IPS DF 19.7 (cell line): Measurements from ENCODE around the gene OPN5.

ENCODE experiments used
- DNase-seq: peaks from one replicate; pipeline ENCODE4 v3.0.0-alpha.2; 2013; ENCODE audit warnings: low read depth, low spot score

The OPN5 gene

DNA sequence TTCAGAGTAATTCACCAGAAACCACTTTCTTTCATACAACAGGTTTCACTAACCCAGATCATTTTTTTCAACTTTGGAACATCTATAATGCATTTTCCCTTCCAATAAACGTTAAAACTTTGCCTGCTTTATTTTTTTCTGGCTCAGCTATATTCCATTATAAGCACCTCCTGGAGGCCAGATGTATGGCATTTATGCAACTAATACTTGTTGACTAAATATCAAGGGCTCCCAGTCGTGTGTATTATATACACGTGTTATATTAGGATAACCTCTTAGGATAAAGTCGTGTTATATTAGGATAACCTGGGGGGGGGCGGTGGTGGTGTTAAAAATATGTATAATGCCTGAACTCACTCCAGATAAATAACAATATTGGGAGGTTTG, 6.7 kb downstream of the OPN5 start:
- no peak for DNase-seq

DNA sequence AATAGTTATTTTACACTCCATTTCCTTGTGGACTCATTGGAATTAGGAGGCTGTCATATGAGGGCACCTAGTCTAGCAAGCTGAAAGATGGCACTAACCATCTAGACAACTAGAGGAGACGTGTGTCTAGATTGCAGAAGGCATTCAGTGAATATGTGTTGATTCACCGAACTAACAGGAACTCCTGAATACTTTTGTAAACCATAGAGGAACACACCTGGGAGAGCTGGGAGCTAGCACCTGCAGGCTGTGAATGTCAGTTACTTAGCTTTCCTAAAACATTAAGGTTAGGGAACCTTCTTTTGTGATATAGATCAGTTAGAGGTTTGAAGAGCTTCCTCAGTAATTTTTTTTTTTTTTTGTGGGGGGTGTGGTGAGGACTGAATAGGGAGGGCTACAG, 7.7 kb downstream of the OPN5 start:
- DNase-seq: peak; percentile 73

DNA sequence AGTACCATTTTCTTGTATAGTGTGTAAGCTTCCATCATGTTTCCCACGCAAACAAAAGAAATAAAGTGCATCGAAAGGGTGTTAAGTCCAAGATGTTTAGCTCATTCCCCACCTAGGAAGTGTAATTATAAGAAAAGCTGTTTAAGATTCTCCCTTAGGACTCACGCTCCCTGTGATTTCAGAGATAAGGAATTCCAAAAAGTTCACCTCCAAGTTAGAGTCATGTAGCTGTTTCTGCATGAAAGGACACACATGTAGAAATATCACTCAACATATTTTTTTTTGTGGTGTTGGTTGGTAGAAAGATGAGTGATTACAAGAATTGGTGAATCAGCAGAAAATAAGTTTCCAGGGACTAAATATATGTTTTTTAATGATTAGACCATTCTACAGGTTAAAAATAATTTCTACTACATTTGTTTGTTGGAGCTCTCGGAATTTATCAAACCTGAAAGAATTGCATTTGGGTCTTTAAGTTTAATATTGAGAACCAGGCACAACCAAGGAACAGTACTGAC, 10.4 kb downstream of the OPN5 start:
- DNase-seq: no peak

DNA sequence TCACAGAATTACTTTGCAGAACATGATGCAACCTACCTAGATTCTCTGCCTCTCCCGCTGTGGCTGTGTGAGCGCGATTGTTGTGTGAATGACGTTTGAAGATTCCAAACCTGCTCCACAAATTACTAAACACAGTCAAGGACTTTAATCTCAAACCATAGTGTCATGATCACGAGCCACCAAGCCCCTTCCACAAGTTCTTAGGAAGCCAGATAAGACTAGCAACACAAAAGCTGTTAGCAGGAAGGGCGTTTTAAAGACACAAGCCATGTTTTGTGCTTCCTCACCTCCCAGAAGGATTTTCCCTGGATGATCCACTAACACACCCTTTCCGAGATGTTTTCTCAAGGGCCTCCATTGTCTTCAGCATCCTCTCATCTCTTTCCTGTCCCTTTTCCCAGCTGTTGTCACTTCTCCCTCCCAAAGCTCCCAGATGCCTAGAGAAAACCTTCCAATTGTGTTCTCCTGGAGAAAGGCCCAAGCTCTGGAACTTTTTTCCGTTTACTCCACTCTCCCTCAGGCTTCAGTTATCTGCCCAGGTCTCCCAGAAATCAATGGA, 12.8 kb downstream of the OPN5 start:
- DNase-seq: no peak

DNA sequence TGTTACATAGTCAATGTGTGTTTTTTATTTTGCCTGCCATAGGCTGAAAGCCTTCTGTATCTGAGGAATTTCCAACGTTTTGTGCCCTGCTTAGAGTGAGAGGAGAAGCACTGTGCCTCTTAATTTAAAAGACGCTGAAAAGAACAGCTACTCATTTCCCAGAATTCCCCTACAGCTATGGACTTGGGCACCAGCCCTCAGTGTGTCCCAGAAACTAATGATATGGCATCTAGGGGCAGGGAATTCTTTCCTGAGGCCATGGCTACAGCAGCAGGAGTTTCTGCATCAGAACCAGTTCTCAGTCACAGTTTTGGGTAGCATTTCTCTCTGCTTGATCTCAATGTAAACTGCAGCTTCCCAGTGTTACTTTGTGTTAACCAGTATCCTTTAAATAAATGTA, 20.2 kb downstream of the OPN5 start:
- DNase-seq: no peak

DNA sequence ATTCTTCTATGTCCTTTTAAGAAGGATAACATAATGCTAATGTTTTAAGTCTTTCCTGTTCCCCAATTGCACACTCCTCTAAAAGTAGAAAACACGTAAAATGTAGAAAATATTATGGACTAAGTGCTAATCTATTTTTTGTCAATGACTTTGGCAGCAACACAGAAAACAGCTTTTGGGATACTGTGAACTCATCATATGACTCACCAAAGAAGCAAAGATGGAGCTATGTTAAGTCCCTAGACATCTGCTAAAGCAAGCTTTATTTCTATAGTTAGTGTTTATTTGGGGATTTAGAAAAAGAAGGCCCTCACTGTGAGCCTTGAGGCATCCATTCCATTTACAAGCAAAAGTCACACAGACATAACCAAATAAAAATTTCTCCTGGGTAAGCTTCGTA, 23.0 kb downstream of the OPN5 start:
- no peak for DNase-seq

DNA sequence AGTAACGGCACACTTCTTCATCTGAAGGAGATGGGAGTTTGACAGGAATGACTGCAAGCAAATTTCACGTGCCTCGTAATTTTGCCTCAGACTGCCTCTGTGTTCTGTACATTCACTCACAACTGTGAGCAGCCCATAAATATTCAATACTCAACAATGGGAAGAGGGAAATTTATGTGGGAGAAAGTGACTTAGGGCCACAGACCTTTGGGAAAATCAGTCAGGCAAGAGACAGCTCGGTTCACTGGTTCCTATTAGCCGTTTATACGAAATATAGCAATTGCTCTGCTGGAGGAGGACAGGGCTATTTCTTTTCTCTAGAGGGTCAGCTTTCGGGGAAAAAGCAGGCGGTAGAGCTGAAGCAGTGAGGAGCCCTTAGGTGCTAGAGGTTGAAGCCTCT, 28.0 kb downstream of the OPN5 start:
- DNase-seq: no peak

DNA sequence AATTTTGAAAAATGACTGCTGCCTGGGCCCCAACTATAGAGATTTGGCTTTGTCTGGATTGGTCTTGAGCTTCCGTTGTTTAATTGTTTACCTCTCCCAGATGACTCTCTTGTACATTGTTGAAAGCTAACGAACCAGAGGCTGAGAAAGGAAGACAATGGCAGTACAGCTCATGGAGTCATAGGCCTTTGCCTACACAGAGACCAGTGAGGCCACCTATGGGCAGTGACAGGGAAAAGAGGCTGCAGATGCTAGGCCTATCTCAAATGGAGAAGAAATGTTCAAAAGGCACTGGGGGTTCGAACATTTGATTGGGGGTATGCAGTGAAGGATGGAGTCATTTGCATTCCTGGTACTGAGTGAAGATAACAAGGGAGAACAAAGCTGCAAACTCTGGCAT, 29.1 kb downstream of the OPN5 start:
- peak; percentile 15 for DNase-seq

DNA sequence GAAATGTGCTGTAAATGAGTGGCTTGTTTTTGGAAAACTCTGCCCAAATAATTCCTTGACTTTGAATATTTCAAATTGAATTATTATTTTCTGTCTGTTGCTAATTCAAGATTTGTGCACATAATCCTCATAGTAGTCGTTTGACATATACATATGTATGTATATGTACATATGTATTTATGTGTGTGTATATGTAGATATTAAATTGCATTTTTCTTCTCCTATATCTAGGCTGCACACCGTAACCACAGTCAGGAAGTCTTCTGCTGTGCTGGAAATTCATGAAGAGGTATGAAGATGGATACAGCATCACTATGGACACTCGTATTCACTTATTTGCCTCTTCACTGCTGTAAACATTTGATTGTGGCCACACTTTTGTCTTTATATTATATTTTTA, 29.6 kb downstream of the OPN5 start:
- DNase-seq: no peak

DNA sequence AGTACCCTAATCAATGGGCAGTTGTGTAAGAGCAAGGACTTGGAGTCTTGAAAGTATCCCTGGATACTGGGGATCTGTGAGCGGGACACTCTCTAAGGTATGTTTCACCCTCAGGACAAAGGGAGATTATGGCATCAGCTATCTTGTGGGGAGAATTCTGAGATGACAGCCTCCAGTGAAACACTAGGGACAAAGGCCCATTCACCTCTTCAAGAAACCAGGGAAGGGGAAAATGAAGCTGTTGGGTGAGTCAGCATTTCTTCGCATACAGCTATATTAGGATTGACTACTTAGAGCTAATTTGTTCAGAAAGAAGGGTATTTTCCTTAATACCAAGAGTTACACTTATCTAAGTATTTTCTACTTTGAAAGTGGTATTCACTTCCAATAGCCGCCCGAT, 35.9 kb downstream of the OPN5 start:
- no peak for DNase-seq

DNA sequence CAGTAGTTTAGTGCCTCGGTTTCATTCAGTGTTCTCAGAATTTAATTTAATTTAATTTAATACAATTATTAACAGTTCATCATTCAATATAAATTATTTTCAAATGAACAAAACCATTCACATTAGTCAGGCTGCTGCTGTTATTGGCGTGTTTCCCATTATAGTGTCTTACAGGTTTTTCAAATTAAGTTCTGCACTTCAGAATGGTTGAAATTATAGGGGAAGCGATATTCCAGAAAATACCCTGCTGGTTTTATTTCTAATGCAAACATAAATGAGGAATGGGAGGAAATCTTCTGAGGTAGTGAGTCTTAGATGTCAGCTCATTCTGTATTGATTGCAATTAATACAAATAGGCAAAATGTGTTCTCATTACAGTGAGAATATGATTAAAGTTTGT, 37.6 kb downstream of the OPN5 start:
- no peak for DNase-seq

DNA sequence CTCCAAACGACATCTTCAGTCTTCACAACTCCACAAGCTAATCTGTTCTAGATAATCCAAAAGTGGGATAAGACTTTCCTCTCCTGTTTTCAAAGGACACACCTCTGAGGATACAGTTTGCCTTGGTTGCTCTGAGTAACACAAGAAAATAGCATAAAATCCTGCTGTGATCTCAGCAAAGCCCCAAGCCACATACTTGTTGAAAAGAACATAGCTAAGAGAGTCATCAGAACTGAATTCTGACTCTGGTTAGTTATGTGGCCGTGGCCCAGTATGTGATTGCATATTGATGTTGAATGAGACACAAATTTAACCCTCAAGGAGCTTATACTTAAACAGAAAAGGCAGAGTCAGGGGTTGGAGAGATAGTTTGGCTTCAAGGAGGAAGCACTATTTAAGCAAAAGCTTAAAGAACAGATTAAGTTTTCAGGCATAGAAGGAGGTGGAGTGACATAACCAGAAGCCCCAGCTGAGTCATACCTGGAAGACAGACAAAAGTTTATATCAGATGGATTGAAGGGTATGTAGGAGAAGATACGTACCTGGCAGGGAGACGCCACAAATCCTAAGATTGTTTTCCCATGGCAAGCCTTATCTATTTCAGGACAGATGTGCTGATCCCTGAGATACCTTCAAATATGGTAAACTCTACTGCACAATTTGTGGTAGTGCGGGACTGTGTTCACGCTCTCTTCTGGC, 41.2 kb downstream of the OPN5 start:
- DNase-seq: no peak

DNA sequence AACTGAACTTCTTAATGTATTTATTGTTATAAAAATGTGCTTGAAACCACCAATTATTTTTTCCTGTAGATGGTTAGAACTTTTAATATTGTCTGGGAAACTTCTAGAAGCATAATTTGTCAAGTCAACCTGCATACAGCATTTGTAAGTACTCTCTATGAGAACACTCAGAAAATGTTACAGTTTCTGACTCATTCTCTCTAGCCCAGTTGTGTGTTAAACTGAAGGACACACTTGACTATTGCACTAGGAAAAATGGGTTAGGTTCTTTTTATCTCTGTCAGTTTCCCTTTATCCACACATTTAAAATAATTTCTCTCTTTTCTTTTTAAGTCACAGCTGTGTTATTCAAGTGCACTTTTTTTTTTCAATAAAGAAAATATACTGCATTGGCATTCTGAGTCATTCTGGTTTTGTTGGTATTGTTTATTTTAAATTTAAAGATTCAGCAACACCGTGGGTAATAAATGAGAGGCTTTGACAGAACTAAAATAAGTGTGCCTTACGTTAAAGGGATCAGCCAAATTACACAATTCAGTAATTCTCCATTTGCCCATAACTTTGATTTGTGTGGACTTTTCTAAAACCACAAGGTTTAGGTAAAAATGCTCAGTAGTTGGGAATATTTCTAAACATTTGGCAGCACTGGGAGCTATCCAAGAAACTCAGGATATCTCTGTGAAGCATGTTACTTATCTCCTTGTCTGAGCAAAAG, 50.7 kb downstream of the OPN5 start:
- DNase-seq: no peak

DNA sequence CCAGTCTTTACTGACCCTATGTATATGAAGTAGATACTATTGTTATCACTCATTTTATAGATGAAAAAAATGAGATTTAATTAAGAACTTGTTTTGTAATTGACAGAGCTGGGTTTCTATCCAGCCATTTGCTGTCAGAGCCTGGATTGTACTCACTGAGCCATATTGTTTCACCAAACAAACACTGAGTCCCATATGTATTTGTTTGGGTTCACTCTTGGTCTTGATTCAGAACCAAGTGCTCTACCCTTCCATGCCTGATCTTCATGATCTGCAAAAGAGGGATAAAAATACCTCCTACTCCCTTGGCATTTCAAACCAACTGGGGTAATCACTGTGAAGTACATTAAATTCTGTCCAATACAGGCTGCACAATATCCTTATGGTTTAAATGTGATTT, 52.4 kb downstream of the OPN5 start:
- no peak for DNase-seq

DNA sequence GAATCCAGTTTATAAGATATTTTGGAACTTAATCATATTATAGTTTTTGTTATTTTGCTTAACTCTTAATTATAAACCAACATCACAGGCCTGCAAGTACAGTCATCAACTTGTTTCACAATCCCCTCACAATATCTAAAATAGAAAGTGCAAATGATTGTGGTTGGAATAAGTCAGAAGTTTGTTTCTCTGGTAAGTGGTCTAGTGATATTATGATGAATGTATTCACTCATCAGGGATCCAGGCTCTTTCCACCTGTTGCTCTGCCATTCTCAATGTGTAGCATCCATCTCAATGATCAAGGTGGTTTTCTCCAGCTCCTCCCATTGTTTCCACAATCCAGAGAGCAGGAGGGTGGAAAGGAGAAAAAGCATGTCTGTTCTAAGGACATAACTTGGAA, 54.2 kb downstream of the OPN5 start:
- no peak for DNase-seq

DNA sequence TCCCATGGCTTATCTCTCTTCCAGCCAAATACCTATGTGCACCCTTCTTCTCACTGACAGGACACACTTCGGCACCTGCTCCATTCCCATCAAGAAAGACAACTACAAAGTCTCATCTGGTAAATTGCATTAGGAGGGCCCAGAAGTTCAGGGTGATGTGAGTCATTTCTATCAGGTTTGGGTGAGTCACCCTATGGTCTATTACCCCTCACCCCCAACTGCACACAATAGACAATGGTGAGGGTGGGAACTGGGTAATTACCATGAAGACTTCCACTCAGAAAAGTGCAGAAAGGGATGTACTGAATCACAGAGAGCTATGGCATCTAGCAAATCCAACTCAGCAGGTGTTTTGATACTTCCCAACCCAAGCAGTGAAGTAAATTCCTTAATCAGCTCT, 54.8 kb downstream of the OPN5 start:
- DNase-seq: no peak

DNA sequence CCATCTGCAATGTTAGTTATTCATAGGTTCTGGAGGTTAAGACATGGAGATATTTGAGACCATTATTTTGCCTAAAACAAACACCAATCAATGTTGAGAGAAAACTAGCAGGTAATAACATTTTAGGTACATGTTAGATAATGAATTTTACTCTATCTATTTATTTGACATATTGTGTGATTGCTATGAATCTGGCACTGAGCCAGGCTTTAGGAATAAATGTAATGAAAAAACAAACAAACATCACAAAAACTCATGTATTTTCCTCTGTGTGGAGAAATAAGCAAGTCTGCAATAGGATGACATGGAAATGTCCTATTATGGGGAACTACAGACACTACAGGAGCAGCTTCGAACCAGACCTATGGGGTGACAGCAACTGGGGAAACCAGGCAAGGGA, 57.8 kb downstream of the OPN5 start:
- no peak for DNase-seq

DNA sequence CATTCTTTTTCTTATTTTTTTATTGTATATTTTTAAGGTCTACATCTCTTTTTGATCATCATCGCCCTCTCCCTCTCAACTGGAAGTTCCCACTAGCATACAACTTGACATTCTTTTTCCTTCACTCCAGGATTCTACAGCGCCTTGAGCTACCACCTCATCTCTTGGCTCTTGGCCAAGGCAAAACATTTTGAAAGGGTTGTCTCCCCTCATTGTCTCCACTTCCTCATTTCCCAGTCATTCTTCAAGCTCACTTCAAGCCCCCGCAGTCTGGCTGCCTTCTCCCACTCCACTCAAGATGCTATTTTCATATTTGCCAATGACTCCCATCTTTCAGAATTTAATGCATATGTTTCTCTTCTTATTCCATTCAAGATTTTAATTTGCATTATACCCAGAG, 63.0 kb downstream of the OPN5 start:
- DNase-seq: no peak

DNA sequence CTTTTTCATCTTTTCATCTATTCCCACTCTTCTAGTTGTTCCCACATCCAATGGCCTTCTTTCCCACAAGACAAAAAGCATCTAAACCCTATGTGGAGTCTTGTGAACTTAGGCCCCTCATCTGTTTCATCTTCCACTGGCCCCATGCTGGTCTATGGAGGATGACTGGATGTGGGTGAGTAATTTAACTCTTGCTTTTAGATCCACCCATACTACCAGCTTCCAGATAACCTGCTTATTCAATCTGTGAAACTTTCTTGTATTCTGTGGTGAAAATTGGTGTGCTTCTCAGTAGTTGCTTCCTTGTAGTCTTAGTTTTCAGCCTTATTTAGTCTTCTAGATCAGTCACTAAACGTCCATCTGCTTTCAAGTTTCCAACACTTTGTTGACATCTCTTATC, 64.9 kb downstream of the OPN5 start:
- no peak for DNase-seq

DNA sequence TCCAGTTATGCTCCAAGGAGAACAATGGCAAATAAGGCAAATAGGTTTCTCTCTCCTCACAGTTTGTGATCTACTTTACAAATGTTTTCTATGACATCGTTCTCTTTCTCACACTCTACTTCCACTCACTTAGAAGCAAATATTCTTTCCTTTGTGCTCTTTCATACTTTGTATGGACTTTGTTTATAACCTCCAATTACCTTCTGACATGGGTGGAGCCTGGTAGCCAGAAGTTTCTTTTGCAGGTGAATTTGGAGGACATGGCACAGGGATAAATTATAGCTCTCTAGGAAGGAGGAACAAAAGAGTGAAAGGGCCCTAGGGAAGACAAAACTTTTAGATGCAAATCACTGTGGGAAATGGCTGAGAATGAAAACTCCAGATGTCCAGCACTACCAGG, 69.3 kb downstream of the OPN5 start:
- no peak for DNase-seq

DNA sequence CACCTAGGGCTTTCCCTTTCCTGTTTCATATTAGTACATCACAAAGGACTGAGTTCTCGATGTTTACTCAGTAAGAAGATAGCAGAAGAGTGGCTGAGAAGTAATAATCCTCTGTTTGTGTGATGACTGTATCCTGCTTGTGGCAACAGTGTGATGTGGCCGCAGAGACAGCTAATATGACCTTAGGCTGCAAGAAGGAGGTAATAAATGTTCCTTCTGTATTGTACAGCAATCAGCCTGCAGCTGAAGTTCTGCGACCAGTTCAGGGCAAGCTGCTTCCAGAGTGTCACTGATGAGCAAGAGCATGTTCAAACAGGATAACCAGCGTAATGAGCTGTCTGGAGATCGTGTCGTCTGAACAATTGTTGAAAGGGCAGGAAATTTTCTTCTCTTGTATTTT, 70.9 kb downstream of the OPN5 start:
- no peak for DNase-seq

DNA sequence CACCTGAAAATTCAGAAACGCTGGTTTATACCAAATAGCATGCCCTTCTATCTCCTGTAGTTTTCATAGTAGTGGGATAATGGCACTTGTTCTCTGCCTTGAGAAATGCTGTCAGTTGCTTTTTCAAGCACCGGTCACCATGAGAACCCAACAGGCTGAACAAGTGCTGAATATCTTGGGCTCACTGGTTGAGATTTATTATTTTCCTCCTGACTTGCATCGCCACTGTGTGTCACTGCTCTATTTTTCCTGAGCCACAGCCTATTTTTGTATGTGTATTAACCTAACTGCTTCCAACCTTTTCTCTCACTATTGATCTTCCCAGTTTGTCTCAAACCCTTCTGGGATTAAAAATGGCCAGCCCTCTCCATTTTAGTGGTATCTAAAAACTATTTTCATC, 71.9 kb downstream of the OPN5 start:
- no peak for DNase-seq

DNA sequence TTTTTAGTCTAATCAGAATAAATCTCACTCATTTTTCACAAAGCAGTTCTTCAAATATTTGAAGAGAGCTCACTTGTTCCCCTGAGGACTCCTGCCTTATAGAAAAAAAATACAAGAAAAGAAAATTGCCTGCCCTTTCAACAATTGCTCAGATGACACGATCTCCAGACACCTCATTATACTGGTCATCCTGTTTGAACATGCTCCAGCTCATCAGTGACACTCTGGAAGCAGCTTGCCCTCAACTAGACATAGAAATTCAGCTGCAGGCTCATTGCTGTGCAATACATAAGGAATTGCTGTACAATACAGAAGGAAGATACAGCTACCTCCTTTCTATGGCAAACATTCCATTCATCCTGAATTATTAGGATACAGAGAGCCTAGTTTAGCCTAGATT, 73.1 kb downstream of the OPN5 start:
- no peak for DNase-seq
